ENCODE measurements around the gene TBC1D22A.

The TBC1D22A gene

DNA sequence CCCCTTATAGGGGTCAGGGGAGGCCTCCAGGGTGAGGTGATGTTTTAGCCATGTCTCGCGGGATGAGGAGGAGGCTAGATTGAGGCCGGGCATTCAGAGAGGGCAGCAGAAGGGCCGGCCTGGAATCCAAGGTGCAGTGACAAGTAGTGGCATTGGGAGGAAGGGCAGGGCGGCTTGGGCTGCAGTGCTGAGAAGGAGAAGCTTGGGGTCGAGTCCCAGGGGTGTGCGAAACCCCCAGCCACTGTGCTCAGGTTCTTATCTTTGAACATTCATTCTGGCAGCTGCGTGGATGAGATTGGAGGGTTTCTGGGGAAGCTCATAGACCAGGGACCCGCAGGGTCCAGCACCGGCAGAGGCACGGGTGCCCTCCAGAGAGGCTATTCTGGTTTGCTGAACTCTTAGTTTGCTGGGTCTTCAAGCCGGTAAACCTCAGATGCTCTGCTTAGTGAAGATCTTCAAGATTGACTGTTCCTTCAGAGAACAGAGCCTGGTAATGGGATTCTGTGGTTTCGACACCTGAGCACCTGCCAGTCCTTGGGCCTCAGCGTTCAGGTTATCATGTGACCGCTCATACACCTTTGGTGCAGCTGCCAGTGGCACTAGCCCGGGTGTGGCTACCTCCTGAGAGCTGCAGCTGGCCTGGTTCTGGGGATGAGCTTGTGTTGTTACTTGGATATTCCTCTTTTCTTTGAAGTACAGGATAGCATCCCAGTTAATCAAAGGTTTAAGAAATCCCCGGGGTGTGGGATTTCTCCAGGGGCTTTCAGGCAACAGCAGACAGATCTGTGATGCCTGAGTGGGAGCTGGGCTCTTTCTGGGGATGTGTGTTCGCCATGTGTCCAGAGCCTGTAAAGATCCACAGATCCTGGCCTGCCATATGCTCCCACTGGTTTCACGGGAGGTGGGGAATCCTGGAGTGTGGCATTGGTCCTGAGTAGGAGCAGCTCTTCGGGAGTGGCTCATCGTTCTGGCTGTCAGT, 152.8 kb downstream of the TBC1D22A start:
- H3K9me3 ChIP-seq (ENCODE audit: insufficient read depth, low read depth, low read length): no peaks in the 10 kb centered on the region
- no peak overlapping the region for H3K4me3 ChIP-seq (ENCODE audit: low read length)
- no peak overlapping the region for H3K27ac ChIP-seq (ENCODE audit: low read length)
- H3K9ac ChIP-seq (ENCODE audit: low read depth, low read length): no peak overlapping the region
- no peaks in the 10 kb centered on the region for H3K4me1 ChIP-seq (ENCODE audit: insufficient read depth, low read length)
- H3K36me3 ChIP-seq (ENCODE audit: insufficient read depth, low read depth, low read length): peaks cover 23% of the 10 kb centered on the region
- H3K27me3 ChIP-seq (ENCODE audit: insufficient read depth, low read length): no peaks in the 10 kb centered on the region

GRCh38 chr22:46915950-46916730, 153.7 kb downstream of the TBC1D22A start:
- Histone ChIP-seq H3K4me3 (ENCODE audit: low read length) (no peak overlapping the region), H3K36me3 (ENCODE audit: insufficient read depth, low read depth, low read length) (peaks cover 23% of the 10 kb centered on the region), H3K27ac (ENCODE audit: low read length) (no peak overlapping the region)

DNA sequence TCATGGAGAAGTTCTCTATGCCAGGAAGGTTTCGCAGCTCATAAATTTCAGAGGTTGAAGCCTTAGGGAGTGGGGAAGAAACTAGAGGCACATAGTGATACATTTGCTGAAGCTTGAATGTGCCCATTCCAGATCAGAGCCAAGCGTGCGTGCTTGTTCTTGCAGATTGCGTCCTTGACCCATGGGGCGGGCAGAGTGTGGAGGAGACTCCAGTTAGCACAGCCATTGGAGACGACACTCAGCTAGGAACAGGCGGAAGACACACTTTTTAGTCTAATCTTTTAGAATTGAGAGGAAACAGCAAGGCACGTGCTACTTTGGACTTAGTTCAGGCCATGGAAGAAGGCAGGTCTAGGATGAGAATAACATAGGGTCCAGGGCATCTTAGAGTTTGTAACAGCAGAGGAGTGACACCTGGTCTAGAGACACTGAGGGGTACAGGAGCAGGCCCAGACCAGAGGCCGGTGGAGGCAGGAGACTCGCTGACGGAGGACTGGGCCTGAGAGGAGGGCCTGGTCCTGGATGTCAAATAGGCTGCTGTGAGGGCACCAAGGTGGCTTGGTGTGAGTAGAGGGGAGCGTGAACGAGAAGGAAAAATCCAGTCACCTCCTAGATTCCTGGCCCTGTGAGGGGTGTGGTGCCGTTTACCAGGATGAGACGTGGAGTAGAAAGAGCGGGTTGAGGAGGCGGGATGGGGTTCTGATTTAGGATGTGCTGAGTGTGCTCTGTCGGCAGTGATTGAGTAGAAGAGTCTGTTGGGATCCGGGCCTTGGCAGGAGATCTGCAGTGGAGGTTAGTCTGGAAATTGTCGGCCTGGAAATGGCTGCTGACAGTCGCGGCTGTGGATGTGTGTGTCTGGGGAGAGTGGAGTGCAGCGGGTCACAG, 154.7 kb downstream of the TBC1D22A start:
- Histone ChIP-seq H3K4me3 (ENCODE audit: low read length) (no peak overlapping the region), H3K4me1 (ENCODE audit: insufficient read depth, low read length) (no peaks in the 10 kb centered on the region), H3K36me3 (ENCODE audit: insufficient read depth, low read depth, low read length) (peaks cover 20% of the 10 kb centered on the region), H3K27ac (ENCODE audit: low read length) (no peak overlapping the region), H3K9me3 (ENCODE audit: insufficient read depth, low read depth, low read length) (peaks cover 8% of the 10 kb centered on the region; the same call in 1 of the 2 replicates), H3K27me3 (ENCODE audit: insufficient read depth, low read length) (no peaks in the 10 kb centered on the region), H3K9ac (ENCODE audit: low read depth, low read length) (no peak overlapping the region)

More at GRCh38 chr22:46915950-46916730, 153.7 kb downstream of the TBC1D22A start:
- no peaks in the 10 kb centered on the region for H3K9me3 ChIP-seq (ENCODE audit: insufficient read depth, low read depth, low read length)
- no peak overlapping the region; the same call in 1 of the 2 replicates for H3K9ac ChIP-seq (ENCODE audit: low read depth, low read length)
- no peaks in the 10 kb centered on the region for H3K27me3 ChIP-seq (ENCODE audit: insufficient read depth, low read length)
- H3K4me1 ChIP-seq (ENCODE audit: insufficient read depth, low read length): no peaks in the 10 kb centered on the region

DNA sequence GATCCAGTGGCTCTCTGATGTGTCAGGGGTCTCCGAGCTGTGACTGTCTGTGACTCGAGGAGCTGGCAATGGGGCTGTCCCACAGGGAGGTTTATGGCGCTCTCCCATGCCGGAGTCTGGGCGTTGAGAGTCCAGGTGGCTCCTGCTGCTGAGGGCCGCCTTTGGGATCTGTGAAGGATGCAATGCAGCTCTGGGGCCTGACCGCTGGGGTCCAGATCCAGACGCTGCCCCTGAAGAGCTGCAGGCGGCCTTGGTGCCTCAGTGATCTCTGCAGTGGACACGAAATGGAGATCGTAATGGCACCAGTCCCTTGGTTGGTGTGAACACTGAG, 155.3 kb downstream of the TBC1D22A start:
- Histone ChIP-seq H3K4me1 (ENCODE audit: insufficient read depth, low read length) (no peaks in the 10 kb centered on the region), H3K9ac (ENCODE audit: low read depth, low read length) (no peak overlapping the region), H3K4me3 (ENCODE audit: low read length) (no peak overlapping the region), H3K27me3 (ENCODE audit: insufficient read depth, low read length) (no peaks in the 10 kb centered on the region), H3K9me3 (ENCODE audit: insufficient read depth, low read depth, low read length) (peaks cover 8% of the 10 kb centered on the region; the same call in 1 of the 2 replicates), H3K36me3 (ENCODE audit: insufficient read depth, low read depth, low read length) (peaks cover 16% of the 10 kb centered on the region), H3K27ac (ENCODE audit: low read length) (no peak overlapping the region)

GRCh38 chr22:46918197-46918596, 155.7 kb downstream of the TBC1D22A start:
- H3K36me3 ChIP-seq (ENCODE audit: insufficient read depth, low read depth, low read length): peaks cover 12% of the 10 kb centered on the region
- no peaks in the 10 kb centered on the region for H3K4me1 ChIP-seq (ENCODE audit: insufficient read depth, low read length)
- H3K9me3 ChIP-seq (ENCODE audit: insufficient read depth, low read depth, low read length): peaks cover 8% of the 10 kb centered on the region; the same call in 1 of the 2 replicates
- H3K4me3 ChIP-seq (ENCODE audit: low read length): no peak overlapping the region
- H3K9ac ChIP-seq (ENCODE audit: low read depth, low read length): no peak overlapping the region
- H3K27ac ChIP-seq (ENCODE audit: low read length): no peak overlapping the region
- no peaks in the 10 kb centered on the region for H3K27me3 ChIP-seq (ENCODE audit: insufficient read depth, low read length)

DNA sequence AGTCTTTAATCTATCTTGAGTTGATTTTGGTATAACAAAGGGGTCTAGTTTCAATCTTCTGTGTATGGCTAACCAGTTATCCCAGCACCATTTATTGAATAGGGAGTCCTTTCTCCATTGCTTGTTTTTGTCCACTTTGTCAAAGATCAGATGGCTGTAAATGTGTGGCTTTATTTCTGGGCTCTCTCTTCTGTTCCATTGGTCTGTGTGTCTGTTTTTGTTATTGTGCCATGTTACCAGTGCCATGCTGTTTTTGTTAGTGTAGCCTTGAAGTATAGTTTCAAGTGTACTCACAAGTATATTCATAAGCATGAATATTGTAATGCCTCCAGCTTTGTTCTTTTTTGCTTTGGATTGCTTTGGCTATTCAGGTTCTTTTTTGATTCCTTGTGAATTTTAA, 159.6 kb downstream of the TBC1D22A start:
- Histone ChIP-seq H3K4me1 (ENCODE audit: insufficient read depth, low read length) (no peaks in the 10 kb centered on the region), H3K4me3 (ENCODE audit: low read length) (no peak overlapping the region), H3K27ac (ENCODE audit: low read length) (no peak overlapping the region), H3K36me3 (ENCODE audit: insufficient read depth, low read depth, low read length) (peaks cover 7% of the 10 kb centered on the region), H3K9me3 (ENCODE audit: insufficient read depth, low read depth, low read length) (peaks cover 8% of the 10 kb centered on the region; the same call in 1 of the 2 replicates), H3K27me3 (ENCODE audit: insufficient read depth, low read length) (no peaks in the 10 kb centered on the region), H3K9ac (ENCODE audit: low read depth, low read length) (no peak overlapping the region)

DNA sequence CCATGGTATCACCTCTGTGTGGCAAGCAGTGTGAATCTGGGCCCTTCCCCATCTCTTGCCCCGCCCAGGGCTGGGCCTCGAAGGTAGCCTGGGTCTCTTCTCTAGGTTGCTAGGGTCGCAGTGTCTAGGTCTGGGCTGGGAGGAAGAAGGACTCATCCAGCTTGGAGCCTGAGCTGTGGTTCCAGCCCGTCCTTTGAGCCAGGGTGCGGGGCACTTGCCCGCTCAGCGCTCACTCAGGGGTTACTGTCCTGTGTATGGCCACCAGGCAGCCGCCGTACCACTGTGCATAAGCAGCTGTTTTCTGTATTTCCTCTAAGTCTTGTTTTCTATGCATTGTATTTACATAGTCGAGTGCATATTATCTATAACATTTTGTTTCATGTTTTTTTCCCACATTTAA, 160.9 kb downstream of the TBC1D22A start:
- Histone ChIP-seq H3K27ac (ENCODE audit: low read length) (no peak overlapping the region), H3K9ac (ENCODE audit: low read depth, low read length) (no peak overlapping the region), H3K36me3 (ENCODE audit: insufficient read depth, low read depth, low read length) (peaks cover 1% of the 10 kb centered on the region)

DNA sequence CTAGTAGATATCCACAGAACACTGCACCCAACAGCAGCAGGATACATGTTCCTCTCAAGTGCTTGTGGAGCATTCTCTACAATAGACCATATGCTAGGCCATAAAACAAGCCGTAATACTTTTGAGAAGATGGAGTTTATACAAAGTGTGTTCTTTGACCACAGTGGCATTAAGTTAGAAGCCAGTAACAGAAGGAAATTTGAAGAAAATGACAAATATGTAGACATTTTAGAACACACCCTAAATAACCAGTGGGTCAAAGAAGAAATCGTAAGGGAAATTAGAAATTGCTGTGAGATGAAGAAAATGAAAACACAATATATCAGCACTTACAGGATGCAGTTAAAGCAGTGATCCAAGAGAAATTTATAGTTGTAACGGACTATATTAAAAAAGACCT, 163.4 kb downstream of the TBC1D22A start:
- Histone ChIP-seq H3K9ac (ENCODE audit: low read depth, low read length) (no peak overlapping the region), H3K4me3 (ENCODE audit: low read length) (no peak overlapping the region), H3K27me3 (ENCODE audit: insufficient read depth, low read length) (no peaks in the 10 kb centered on the region), H3K4me1 (ENCODE audit: insufficient read depth, low read length) (no peaks in the 10 kb centered on the region), H3K27ac (ENCODE audit: low read length) (no peak overlapping the region), H3K9me3 (ENCODE audit: insufficient read depth, low read depth, low read length) (peaks cover 8% of the 10 kb centered on the region; the same call in 1 of the 2 replicates), H3K36me3 (ENCODE audit: insufficient read depth, low read depth, low read length) (no peaks in the 10 kb centered on the region)

More for the DNA sequence above, 160.9 kb downstream of the TBC1D22A start:
- no peaks in the 10 kb centered on the region for H3K4me1 ChIP-seq (ENCODE audit: insufficient read depth, low read length)
- no peak overlapping the region for H3K4me3 ChIP-seq (ENCODE audit: low read length)
- H3K9me3 ChIP-seq (ENCODE audit: insufficient read depth, low read depth, low read length): peaks cover 8% of the 10 kb centered on the region; the same call in 1 of the 2 replicates
- H3K27me3 ChIP-seq (ENCODE audit: insufficient read depth, low read length): no peaks in the 10 kb centered on the region

DNA sequence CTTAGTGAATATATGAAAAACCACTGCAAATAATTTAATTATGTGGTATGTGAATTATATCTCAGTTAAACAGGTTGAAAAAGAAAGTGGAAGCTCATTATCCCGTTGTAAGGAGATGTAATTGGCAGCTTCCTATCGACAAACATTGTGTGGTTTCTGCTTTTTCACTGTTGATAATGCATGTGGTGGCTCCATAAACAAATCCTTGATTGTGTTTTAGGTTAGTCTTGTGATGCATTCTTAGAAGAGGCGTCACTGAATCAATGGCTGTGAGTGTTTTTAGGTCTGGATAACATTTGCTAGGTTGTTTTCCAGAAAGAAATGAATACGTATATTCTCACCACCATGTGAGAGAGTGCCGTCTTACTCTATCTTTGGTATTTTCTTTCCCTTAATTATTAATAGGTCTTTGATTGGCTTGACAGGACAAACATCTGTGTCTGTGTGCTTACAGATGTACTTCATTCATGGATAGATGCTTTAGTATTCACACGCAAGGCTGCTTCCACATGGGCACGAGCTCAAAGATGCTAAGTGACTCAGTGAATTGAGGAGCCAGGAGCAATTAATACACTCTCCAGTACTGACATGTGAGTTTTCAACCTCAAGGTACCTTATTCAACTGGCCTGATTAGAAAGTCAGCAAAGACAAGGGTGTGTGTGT, 166.7 kb downstream of the TBC1D22A start:
- no peak overlapping the region for H3K4me3 ChIP-seq (ENCODE audit: low read length)

DNA sequence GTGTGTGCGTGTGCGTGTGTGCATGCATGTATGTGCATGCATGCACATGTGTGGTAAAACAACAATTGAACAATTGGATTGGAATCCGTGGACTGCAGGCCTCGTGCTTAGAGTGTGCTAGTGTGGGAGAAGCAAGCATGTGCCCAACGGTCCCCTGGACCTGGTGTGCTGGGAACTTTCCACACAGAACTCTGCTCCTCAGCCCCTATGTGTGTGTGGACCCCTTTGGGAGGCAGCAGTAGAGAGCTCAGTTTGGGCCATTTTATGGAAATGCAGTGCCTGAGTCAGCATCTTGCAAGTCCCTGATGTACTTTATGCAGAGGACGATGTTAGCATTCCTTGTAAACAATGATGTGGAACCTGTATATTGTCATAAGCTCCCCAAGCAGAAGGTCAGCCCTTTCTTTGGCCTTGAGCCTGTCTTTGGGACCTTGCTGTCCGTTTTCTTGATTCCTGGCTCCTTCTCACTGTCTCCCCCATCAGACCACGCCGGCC, 167.3 kb downstream of the TBC1D22A start:
- Histone ChIP-seq H3K4me1 (ENCODE audit: insufficient read depth, low read length) (no peaks in the 10 kb centered on the region; the same call in 1 of the 2 replicates), H3K4me3 (ENCODE audit: low read length) (no peak overlapping the region), H3K27me3 (ENCODE audit: insufficient read depth, low read length) (no peaks in the 10 kb centered on the region), H3K36me3 (ENCODE audit: insufficient read depth, low read depth, low read length) (no peaks in the 10 kb centered on the region), H3K27ac (ENCODE audit: low read length) (no peak overlapping the region), H3K9ac (ENCODE audit: low read depth, low read length) (no peak overlapping the region), H3K9me3 (ENCODE audit: insufficient read depth, low read depth, low read length) (no peaks in the 10 kb centered on the region)

More for the DNA sequence above, 166.7 kb downstream of the TBC1D22A start:
- Histone ChIP-seq H3K27ac (ENCODE audit: low read length) (no peak overlapping the region), H3K9ac (ENCODE audit: low read depth, low read length) (no peak overlapping the region), H3K4me1 (ENCODE audit: insufficient read depth, low read length) (no peaks in the 10 kb centered on the region), H3K36me3 (ENCODE audit: insufficient read depth, low read depth, low read length) (no peaks in the 10 kb centered on the region), H3K27me3 (ENCODE audit: insufficient read depth, low read length) (no peaks in the 10 kb centered on the region), H3K9me3 (ENCODE audit: insufficient read depth, low read depth, low read length) (no peaks in the 10 kb centered on the region)
